ENCODE results near the gene PKMYT1.

Gene PKMYT1

DNA sequence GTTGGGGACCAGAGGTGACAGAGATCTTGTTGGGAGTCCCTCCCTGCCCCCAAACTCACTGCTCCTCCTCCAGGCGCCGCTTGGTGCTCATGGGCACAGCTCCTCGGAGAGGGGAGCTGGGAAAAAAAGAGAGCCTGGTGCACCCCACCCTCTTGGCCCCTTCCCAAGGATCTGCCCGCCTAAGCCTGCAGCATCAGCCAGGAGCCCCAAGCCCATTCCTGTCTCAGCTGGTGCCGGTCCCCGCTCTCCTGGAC lies 43.1 kb upstream of the PKMYT1 start:
- Histone ChIP-seq H3K9me3 (ENCODE audit: insufficient read depth, low read length) (no peaks in the 10 kb centered on the region), H3K79me2 (ENCODE audit: insufficient read depth, low read length) (no peaks in the 10 kb centered on the region), H3K9ac (ENCODE audit: low read length) (peak overlapping the region; percentile 79), H3K4me3 (ENCODE audit: insufficient read depth, low read length, poor library complexity, severe bottlenecking) (peak overlapping the region; percentile 73), H4K20me1 (ENCODE audit: low read depth, low read length) (no peaks in the 10 kb centered on the region), H3K27me3 (ENCODE audit: low read length) (no peaks in the 10 kb centered on the region), H3F3A (ENCODE audit: insufficient read depth) (peaks cover 18% of the 10 kb centered on the region), H3K27ac (ENCODE audit: low read depth, low read length) (peak overlapping the region; percentile 79), H2AFZ (ENCODE audit: low read depth, low read length, severe bottlenecking) (no peak overlapping the region), H3K9me2 (replicated peaks; ENCODE audit: insufficient read depth, low read length) (no peaks in the 10 kb centered on the region), H3K36me3 (ENCODE audit: low read length) (no peaks in the 10 kb centered on the region), H3K4me2 (ENCODE audit: low read depth, low read length, poor library complexity, severe bottlenecking) (peak overlapping the region; percentile 97)
- TF ChIP-seq, protein P1, sequence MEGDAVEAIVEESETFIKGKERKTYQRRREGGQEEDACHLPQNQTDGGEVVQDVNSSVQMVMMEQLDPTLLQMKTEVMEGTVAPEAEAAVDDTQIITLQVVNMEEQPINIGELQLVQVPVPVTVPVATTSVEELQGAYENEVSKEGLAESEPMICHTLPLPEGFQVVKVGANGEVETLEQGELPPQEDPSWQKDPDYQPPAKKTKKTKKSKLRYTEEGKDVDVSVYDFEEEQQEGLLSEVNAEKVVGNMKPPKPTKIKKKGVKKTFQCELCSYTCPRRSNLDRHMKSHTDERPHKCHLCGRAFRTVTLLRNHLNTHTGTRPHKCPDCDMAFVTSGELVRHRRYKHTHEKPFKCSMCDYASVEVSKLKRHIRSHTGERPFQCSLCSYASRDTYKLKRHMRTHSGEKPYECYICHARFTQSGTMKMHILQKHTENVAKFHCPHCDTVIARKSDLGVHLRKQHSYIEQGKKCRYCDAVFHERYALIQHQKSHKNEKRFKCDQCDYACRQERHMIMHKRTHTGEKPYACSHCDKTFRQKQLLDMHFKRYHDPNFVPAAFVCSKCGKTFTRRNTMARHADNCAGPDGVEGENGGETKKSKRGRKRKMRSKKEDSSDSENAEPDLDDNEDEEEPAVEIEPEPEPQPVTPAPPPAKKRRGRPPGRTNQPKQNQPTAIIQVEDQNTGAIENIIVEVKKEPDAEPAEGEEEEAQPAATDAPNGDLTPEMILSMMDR (IDR thresholded peaks at IDR 0.05; ENCODE audit: insufficient read depth, low read length, poor library complexity, severe bottlenecking): no peak
- no peak for TF ChIP-seq EZH2phosphoT487 (conservative IDR thresholded peaks at IDR 0.05; ENCODE audit: low read length)

DNA sequence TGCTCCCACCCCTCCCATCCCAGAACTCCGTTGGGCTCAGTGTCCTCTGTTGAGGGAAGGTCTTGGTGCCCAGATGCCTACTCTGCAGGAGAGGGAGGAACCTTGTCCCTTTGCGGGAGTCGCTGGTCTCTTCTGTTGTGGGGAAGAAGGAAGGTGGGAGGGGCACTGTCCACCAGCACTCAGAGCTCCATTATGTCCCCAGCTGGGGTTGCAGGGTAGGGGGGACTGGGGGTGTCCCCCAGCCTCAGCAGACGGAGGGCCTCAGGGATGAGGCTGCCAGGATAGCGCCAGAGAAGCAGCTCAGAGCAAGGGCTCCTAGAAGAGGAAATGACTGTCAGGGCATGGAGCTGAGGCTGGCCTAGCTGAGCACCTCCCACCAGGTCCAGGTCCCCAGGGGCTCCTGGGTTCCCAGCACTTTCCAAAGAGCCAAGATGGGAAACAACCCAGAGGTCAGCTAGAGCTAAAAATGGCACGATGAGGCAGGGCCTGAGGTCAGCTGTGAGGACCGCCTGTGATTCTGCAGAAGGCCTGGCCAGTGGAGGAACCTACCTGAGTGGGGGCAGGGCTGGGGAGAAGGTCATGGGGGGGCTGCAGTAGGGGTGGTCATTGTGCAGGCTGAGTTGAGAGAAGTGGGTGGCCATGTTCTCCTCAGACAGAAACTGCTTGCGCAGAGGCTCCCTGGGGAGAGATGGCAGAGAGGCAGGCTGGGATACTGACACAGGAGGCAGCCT lies 42.6 kb upstream of the PKMYT1 start:
- H3K27ac ChIP-seq (ENCODE audit: low read depth, low read length): peak overlapping the region; percentile 79
- peak overlapping the region; percentile 73 for H3K4me3 ChIP-seq (ENCODE audit: insufficient read depth, low read length, poor library complexity, severe bottlenecking)
- peak overlapping the region; percentile 79 for H3K9ac ChIP-seq (ENCODE audit: low read length)
- no peaks in the 10 kb centered on the region for H3K9me2 ChIP-seq (replicated peaks; ENCODE audit: insufficient read depth, low read length)
- peak overlapping the region; percentile 97 for H3K4me2 ChIP-seq (ENCODE audit: low read depth, low read length, poor library complexity, severe bottlenecking)
- H3K9me3 ChIP-seq (ENCODE audit: insufficient read depth, low read length): no peaks in the 10 kb centered on the region
- no peaks in the 10 kb centered on the region for H3K79me2 ChIP-seq (ENCODE audit: insufficient read depth, low read length)
- TF ChIP-seq, protein P1 (IDR thresholded peaks at IDR 0.05; ENCODE audit: insufficient read depth, low read length, poor library complexity, severe bottlenecking): no peak
- TF ChIP-seq EZH2phosphoT487 (conservative IDR thresholded peaks at IDR 0.05; ENCODE audit: low read length): no peak
- no peaks in the 10 kb centered on the region for H3K36me3 ChIP-seq (ENCODE audit: low read length)
- no peaks in the 10 kb centered on the region for H3K27me3 ChIP-seq (ENCODE audit: low read length)
- H3F3A ChIP-seq (ENCODE audit: insufficient read depth): peaks cover 18% of the 10 kb centered on the region
- no peaks in the 10 kb centered on the region for H4K20me1 ChIP-seq (ENCODE audit: low read depth, low read length)
- no peak overlapping the region for H2AFZ ChIP-seq (ENCODE audit: low read depth, low read length, severe bottlenecking)

DNA sequence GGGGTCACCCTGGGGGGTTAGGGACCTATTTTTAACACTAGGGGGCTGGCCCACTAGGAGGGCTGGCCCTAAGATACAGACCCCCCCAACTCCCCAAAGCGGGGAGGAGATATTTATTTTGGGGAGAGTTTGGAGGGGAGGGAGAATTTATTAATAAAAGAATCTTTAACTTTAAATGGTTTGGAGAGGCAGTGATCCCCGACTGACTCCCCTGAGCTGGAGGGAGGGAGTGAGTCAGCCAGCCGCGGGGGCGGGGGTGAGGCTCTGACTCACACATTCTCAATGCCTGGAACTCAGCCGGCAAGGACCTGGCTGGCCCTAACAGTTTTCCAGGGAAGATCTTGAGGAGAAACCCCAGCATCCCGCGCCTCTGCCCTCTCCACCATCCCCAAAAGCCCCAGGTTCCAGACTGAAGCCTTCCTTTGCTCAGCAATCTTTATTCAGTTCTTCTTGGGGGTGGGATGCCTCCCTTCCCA lies 42.0 kb upstream of the PKMYT1 start:
- peak overlapping the region; percentile 79; the same call in 1 of the 2 replicates for H3K27ac ChIP-seq (ENCODE audit: low read depth, low read length)
- H3F3A ChIP-seq (ENCODE audit: insufficient read depth): peaks cover 18% of the 10 kb centered on the region
- no peak for TF ChIP-seq EZH2phosphoT487 (conservative IDR thresholded peaks at IDR 0.05; ENCODE audit: low read length)
- TF ChIP-seq, protein P1 (IDR thresholded peaks at IDR 0.05; ENCODE audit: insufficient read depth, low read length, poor library complexity, severe bottlenecking): no peak
- no peak overlapping the region for H2AFZ ChIP-seq (ENCODE audit: low read depth, low read length, severe bottlenecking)
- H3K9me3 ChIP-seq (ENCODE audit: insufficient read depth, low read length): no peaks in the 10 kb centered on the region
- peak overlapping the region; percentile 79; the same call in 1 of the 2 replicates for H3K9ac ChIP-seq (ENCODE audit: low read length)
- H3K27me3 ChIP-seq (ENCODE audit: low read length): no peaks in the 10 kb centered on the region
- no peaks in the 10 kb centered on the region for H4K20me1 ChIP-seq (ENCODE audit: low read depth, low read length)
- no peaks in the 10 kb centered on the region for H3K9me2 ChIP-seq (replicated peaks; ENCODE audit: insufficient read depth, low read length)
- H3K79me2 ChIP-seq (ENCODE audit: insufficient read depth, low read length): no peaks in the 10 kb centered on the region
- H3K4me2 ChIP-seq (ENCODE audit: low read depth, low read length, poor library complexity, severe bottlenecking): peak overlapping the region; percentile 97
- H3K36me3 ChIP-seq (ENCODE audit: low read length): no peaks in the 10 kb centered on the region
- H3K4me3 ChIP-seq (ENCODE audit: insufficient read depth, low read length, poor library complexity, severe bottlenecking): no peak overlapping the region
